EH (cell line): Measurements from ENCODE around the gene DSCAML1.

Experiments used
- DNase-seq: peaks from one replicate; pipeline ENCODE4 v3.0.0-alpha.2; 2015; ENCODE audit warnings: low read depth

DSCAML1 gene

DNA sequence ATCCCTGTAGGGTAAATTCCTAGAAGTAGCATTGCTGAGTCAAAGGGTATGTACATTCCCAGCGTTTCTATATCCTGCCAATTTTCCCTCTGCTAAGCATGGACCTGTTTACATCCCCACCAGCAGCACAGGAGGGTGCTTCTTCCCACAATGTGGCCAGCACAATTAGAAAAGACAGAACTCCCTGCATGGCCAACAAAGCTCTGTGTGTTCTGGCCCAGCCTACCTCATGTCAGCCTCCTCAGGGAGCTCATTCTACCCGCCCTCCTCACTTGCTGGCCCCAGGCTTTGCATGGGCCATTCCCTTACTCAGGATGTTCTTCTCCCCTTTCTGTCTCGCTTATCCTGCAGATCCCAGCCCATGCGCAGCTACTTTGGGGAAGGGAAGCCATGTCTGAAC is 186.1 kb downstream of the DSCAML1 start:
- DNase-seq, result peak; percentile 8

DNA sequence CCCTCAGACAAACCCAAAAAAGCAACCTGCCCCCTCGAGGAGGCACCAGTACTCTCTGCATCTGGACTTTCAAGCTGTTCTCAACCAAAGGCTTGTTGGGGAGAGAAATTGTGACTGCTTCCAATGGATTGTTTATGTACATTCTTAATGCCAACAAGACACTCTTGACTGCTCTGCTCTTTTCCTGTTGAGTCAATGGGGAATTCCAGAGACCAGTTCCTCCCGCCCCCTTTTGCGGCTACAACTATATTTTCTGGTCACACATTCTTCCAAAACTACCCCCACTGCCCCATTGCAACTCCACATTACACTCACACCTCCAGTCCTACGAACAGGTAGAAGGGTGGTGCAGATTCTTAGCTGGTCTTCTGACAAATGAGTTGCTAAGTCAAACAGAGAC is 187.0 kb downstream of the DSCAML1 start:
- peak; percentile 28 for DNase-seq

DNA sequence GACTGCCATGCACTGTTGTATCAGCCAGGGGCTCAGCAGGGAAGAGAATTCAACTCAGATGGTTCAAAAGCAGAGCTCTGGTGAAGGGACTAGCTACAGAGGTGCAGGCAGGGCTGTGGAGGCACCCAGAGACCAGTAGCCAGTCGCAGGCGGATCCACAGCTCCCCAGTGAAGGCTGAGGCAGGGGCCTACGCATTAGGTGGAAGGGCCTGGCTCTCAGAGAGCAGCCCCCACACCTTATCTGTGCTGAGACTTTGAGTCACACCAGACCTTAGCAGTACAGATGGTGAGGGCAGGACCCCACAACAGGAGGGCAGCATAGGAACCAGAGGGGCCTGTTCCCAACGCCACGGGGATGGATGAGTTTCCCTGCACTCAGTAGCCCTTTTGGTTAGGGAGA is 189.6 kb downstream of the DSCAML1 start:
- no peak for DNase-seq

DNA sequence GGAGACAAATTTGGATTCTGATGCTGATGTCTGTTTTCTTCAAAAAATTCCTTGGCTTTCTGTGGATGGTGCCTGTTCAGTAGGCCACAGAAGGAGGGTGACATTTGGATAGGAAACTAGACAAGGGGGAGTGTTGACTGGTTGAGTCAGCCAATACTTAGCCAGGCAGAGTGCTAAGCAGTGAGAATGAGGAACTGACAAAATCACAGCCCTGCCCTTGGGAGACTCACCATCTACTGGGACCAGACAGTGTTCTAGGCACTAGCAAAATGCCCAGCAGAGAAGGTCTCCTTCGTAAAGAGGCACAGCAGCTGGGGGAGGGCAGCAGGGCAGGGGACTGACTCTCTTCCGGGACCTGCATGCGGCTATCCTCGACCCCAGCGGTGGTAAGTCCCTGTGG is 190.2 kb downstream of the DSCAML1 start:
- DNase-seq, result no peak

DNA sequence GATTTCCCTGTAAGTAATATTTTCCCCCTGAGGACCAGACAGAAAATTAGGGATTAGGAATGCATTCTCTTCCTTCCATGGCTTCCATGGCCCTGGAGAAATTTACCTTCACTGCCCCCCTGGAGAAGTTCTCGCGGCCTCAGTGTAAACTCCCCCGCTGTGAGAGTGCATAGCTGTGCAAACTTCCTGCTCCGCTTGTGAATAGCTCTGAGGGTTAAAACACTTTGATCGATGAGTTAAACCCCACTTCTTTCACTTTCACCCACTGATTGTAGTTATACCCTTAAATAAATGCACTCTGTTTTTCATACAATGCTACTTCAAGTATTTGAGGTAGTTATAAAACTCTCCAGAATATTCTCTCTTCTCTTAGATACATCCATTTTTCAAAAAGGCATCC is 190.8 kb downstream of the DSCAML1 start:
- no peak for DNase-seq

DNA sequence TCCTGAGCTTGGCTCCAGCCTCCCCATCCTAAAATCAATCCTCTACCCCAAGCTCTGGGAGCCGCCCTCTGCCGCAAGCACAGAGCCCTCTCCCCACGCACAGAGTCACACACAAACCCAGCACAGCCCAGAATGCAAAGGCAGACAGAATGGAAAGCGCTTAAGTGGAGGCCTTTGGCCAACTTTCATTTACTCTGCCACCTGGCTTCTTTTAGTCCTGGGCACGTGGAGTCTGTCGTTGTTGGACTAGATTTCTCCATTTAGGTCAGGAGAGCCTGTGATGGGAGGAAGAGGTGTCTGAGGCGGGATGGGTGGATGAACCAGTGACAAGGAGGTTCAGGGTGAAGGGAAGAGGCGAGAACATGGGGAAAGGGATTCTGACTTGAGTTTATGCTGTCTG is 191.7 kb downstream of the DSCAML1 start:
- DNase-seq, result no peak

DNA sequence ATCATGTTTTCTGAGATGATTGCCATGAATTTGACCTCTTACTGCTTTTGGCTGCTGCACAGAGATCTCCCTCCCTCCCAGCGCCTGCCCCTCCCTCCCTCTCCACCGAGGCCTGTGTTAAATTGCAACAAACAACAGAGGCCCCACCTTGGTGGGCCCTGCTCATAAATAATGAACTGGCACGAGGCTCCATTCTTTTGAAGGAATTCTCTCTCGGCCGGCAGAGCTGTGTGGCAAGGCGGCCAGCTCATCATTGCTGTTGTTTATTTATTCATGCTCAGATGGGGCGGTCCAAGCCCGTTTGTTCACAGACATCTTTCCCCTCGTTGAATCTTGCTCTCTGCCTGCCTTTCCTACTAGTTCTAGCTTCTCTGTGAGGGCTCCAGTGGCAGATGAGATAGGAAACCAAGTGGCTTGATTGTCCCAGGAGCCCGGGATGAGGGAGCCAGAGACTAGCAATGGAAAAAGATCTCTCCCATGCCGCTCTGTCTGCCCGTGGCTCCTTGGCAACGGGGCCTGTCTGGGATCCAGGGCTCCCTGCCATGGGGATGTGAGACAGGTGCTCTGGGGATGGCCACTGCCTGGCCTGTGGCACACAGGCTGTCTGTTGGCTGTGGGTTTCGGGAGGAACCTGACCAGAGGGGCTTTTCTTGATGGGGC is 192.6 kb downstream of the DSCAML1 start:
- peak; percentile 37 for DNase-seq

DNA sequence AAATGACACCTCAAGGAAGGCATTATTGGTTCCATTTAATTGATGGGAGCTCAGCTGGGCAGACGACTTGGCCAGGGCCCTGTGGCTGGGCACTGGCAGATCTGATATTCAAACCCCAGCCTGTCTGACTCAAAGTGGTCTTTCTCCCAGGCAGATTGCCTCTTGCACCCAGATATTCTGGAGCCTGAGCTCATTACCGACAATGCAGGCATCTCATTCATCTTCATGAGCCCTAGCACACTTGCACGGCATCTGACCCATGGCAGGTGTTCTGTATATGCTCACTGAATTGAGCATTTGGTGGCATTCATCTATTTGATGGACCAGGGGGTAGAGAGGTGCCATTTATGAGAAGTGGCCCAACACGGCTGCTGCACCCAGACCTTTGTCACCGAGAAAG is 193.1 kb downstream of the DSCAML1 start:
- no peak for DNase-seq

DNA sequence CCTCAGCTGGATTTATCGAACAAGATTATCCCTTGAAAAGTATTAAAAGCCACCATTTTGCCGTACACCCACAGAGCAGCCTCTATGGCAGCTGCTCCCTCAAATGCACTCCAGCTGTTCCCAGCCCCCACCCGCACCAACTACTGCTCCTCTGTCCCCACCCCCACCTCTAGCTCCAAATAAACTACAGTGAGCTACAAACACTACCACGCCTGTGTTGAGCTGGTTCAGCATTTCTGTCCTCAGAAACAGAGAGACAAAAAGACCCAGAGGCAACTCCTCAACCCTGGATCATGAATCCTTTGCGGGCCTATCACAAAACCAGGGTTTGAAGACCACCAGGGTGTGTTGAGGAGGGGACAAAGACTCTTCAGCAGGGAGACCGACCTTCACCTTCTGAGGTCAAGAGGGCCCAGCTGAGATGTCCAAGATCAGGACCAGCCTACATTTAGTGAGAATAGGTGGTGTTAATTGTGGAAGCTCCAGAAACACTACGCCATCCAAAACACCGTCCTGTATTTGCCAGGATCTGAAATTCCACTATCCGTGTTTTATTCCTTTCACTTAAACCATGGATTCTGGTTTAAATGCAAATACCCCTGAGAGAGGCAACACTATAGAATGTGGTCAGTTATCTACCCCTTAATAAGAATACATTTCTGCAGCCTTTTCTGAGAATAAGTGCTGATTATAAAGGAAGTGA is 195.9 kb downstream of the DSCAML1 start:
- no peak for DNase-seq

DNA sequence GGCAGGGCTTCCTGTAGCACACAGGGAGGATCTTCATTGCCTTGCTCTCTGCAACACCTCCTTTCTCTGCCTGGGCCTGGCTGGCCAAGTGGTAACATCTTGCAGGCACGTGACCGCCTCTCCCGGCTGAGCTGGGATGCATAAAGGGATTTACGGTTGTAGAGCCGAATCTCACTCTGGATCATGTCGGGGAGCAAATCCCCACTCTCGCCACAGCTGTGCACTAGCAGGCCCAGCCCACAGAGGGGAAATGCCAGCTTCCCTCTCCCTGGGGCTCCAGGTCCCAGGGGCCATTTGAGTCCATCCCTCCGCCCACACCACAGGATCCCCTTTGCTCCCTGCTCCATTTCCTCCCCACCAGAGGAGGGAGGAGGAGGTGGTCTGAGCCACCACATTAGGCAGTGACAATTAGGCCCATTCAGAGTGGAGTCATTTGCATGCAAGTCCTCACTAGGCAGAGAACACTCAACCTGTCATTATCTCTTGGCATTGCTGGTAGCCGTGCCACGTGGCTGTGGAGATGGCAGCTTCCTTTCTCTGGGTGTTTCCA is 196.7 kb downstream of the DSCAML1 start:
- no peak for DNase-seq

DNA sequence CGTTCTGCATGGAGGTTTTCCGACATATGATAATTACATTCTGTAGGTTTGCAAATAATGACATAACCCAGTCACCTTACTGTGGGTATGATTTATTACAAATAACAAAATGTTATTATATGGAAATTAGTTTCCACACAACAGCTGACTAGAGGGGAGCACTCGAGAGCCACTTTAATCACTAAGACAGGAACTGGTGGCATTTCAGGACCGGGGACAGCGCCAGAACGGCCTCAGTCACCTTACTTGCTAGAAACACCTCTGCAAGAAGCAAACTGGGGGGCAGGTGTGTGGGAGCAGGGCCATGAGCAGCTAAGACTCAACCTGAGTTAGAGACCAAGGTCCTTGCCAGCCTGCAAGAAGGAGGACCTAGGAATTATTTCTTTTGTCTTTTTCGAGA is 199.9 kb downstream of the DSCAML1 start:
- DNase-seq, result peak; percentile 49

DNA sequence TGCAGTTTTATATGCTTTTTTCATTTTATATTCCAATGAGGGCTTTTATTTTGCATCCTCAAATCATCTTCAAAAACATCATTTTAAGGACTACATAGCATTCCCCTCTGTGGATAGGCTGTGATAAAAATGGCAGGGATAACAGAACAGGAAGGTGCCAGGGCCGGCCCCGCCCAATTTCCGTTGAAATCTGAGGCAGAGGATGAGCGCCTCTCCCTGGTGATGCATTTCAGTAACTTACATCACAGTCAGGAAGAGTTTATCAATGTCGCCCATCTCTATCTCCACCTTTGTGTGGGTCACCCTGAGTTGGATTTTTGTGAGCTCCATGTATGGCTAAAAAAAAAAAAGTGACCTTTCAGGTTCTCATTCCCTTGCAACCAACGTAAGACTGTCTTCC is 201.6 kb downstream of the DSCAML1 start:
- DNase-seq, result no peak

DNA sequence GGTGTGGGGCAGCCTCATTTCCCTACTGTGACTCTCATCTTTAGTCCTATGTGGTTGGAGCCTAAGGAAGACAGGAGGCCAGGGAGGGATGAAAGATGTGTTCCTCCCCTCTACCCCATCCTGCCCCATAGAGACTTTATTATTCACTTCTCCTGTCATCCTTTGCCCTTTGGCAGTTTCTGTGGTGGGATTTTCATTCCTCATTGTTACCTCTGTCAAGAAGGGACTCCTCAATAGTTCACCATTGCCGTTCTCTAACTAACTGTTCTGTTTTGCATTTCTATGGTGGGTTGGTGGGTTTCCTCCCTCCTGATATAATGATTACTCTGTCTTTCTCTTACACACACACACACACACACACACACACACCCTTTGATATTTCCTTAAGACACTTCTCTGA is 202.3 kb downstream of the DSCAML1 start:
- DNase-seq, result no peak

DNA sequence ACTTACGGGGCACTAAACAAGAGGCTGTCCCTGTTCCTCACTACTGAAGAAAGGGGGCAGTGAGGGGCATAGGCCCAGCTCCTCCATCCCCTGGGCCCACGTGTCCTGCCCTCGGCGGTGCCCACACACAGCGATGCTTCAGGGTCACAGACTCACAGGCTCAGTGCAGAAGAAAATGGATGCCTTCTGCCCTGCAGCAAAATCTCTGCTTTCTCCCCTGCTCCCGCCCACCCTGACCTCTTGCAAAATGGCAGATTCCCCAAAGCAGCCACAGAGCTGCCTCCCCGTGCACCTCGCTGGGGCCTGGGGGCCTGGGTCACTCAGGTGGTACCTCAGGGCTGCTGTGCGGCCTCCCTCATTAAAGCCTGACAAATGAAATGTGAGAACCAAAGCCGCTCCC is 204.0 kb downstream of the DSCAML1 start:
- no peak for DNase-seq

DNA sequence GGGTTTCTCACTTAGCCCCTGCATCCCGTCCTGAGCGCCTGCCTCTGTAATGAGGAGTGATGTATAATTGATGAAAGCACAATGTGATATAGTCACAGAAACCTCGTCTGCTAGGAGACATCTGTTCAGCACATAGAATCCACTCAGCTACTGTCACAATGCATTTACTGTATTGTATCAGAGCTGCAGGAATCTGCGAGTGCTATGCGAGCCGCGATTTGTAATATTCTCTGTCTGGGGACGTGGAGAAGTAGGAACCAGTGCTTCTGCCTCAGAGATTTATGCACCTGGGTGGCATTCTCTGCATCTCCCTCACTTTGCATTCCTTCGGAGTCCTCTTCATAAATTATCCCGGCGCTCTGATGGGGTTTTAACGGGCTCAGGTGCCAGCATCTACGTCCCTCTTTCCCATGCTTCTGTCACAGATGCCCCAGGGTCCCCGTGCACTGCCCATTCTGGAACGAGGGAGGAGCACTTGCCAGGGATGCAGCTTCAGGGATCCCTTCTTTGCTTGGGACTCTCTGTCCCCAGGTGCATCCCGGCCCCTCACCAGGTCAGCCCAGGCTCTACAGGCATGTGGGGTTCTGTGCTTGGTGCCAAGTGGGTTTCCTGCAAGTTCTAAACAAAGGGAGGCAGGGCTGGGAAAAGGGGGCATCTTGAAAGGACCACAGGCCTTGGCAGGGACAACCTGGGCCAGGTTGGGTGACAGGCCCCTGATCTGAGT is 205.5 kb downstream of the DSCAML1 start:
- no peak for DNase-seq

DNA sequence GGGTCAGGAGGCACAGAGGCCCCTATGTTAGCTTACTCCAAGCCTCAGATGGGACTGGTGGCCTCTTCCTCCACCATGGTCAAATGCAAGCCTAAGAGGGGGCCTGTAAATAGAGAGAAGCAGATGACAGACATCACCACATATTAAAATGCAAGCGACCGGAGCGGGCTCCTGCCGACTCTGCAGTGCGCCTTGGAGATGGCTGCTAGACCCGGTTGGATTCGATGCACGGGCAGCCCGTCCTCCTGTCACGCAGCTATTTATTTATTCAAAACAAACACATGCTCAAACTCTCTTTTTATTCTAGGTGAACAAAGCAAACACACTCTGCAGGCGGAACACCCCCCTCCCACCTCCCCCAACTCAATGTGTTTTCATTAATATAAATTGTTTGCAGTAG is 208.0 kb downstream of the DSCAML1 start:
- no peak for DNase-seq

DNA sequence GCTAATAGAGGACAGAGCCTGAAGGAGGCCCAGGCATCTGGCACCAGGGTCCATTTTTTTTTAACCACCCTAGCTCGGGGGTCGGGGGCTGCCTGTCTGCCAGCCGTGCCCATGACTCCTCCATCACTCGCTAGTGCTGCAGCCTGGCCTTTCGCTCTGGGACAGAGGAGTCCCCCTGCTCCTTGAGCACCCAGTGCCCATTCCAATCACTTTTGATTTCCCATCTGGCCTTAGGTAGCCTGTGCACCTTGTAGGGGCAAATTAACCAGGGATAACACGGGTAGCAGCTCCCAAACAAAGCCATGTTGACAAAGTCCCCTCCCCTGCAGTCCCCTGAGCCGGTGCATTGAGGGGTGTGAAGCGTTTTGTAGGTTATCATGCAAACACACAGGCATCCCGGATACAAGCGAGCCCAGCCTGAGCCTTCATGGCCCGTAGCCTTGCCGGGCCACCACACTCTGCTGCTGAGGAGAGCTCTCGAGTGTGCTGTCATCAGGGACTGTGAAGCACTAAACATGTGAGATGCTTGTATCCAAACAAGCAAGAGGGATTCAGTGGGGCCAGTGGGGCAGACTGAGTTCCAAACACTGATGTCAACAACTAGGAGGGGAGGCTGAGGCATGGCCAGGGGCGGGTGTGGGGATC is 208.7 kb downstream of the DSCAML1 start:
- no peak for DNase-seq

DNA sequence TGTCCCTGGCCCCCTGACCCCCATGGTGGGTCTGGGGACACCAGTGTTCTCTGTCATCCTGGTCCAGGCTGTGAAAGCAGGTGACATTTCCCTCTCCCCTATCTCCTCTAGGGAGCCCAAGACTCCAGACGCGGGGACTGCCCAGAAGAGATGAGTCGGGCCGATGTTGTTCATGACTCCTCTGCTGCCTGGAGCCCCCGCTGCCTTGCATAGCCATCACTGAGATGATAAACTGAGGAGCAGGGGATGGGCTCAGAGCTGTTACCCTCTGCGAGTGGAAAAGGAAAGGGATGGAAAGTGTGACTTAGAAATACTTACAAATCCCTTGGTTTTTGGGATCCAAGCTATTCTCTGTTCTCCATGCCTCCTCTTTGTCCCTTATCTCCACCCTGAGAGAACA is 209.6 kb downstream of the DSCAML1 start:
- DNase-seq, result no peak

DNA sequence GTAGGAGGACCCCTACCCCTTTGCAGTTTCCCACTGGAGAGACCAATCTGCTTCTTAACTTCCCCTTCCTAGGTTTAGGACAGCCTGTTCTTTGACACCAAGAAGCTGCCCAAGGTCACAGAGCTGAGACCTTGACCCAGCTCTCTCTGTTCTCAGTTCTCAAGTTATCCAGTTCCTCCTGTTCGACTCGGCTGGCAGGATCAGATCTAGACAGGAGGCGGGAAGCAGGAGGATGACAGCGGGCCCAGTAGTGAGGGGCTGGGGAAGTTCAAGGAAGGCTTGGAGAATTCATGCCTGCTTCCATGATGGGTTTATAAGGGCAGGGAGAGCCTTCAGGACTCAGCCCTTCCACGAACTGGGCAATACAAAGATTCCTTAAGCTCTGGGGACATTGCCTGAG is 210.6 kb downstream of the DSCAML1 start:
- DNase-seq, result no peak

DNA sequence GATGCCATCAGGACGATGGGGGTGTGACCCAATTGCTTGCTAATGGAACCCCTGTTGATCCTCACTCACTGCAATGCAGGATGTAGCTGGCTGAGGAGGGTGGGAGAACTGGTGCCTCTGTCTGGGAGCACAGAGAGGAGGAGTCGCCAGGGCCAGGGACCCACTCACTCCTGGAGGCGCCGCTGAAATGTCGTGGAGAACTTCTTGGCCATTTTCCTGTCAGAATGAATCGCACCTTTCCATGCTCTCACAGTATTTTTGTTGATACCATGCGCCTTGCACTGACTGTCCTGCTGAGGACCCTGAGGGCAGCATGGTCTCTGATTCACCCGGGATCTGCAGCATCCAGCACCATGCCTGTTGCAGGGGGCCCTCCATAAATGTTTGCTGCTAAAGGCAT is 211.4 kb downstream of the DSCAML1 start:
- DNase-seq, result no peak

DNA sequence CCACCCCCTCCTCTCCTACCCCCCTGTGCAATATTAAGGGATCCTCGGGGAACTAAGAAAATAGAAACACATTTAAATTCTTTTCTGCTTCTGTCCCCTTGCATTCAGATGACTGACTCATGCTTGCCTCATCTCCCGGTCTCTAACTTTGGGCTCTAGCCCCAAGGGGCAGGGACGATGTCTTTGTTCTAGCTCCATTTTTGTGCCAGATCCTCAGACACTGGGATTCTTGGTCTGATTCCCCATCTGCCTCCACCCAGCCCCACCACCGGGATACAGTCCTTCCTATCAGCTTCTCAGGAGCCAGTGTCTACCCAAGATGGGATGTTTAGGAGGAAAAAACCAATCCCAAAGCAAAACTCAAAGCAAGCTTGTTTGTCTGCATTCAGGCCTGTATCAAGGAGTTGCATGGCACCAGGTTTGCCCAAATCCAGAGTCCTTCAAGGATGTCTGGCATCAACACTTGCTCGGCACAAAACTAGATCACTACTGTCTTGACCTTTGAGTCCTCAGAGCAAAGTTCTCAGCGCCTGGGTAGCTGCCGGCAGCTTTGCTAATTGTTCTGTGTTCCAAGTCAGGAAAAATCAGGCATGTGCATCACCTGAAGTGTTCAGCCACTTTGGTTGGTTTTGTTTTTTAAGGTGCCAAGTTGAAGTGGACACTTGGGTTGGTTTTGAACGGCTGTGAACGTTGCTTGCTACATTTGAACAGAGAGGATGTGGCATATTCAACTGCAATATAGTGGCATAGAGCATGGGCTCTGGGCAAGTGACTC is 212.8 kb downstream of the DSCAML1 start:
- peak; percentile 27 for DNase-seq
